ENCODE data around the gene NAA80. TPM values are rescaled to one million over a fixed set of nuclear protein-coding genes. Genes with fewer than 3 reads are reported as not detected.
"Not testable (repeated sequence)": the region's sequence is repeated elsewhere in the genome, so short reads cannot be mapped to it uniquely, and the experiment has no call there.

The NAA80 gene
- polyA plus RNA-seq, 3 donors, result 2.3 to 21.3 (median 4.6) TPM

GRCh38 chr3:50314342-50314741 lies 15.1 kb upstream of the NAA80 start:
- Mint-ChIP-seq H3K36me3 (peaks cover 22 to 34% of the 10 kb centered on the region in 2 donors), H3K4me3 (no peak overlapping the region), H3K27me3 (ENCODE audit: low read depth in 3 of 3) (peaks cover 0 to 4% (median 0%) of the 10 kb centered on the region in 3 donors), H3K27ac (peak overlapping the region in 2 of 7 donors; percentile 57 to 75), H3K4me1 (peaks cover 33% of the 10 kb centered on the region), H3K9me3 (peaks cover 0 to 5% (median 0%) of the 10 kb centered on the region in 7 donors)
- no peak overlapping the region for H3K9ac ChIP-seq (ENCODE audit: insufficient read depth, low read length, poor library complexity, severe bottlenecking)
- DNase-seq, result no peak
- H3K4me3 ChIP-seq (replicated peaks in 1 of 3; ENCODE audit: low read depth in 2 of 3, low read length in 3 of 3), result no peak overlapping the region
- no peak for TF ChIP-seq CTCF (IDR thresholded peaks at IDR 0.05)
- H2AFZ ChIP-seq (ENCODE audit: insufficient read depth, low read depth, low read length, poor library complexity, severe bottlenecking), result no peak overlapping the region
- H3K4me1 ChIP-seq (ENCODE audit: control insufficient read depth in 1 of 2, insufficient read depth in 2 of 2, low read length in 2 of 2), result peaks cover 23 to 30% of the 10 kb centered on the region in 2 donors
- no peaks in the 10 kb centered on the region for H4K20me1 ChIP-seq (ENCODE audit: insufficient read depth, low read length)
- intact Hi-C loops (cut with micrococcal nuclease), result no loop called here
- no peaks in the 10 kb centered on the region for H3K27me3 ChIP-seq (ENCODE audit: control insufficient read depth in 2 of 2, insufficient read depth in 2 of 2, low read length in 2 of 2)
- WGBS (ENCODE audit: insufficient coverage), result 73% methylated on average over 1 of the region's 3 CpGs
- no peak overlapping the region for H3K27ac ChIP-seq (ENCODE audit: low read depth in 1 of 2, low read length in 2 of 2)
- no peak overlapping the region for H3K4me2 ChIP-seq (replicated peaks; ENCODE audit: extremely low read depth, low read length, poor library complexity, severe bottlenecking)
- peaks cover 0 to 23% of the 10 kb centered on the region in 2 donors for H3K36me3 ChIP-seq (replicated peaks in 1 of 2; ENCODE audit: control insufficient read depth in 1 of 2, insufficient read depth in 2 of 2, low read length in 2 of 2)
- H3K79me2 ChIP-seq (ENCODE audit: insufficient read depth, low read length), result peaks cover 11% of the 10 kb centered on the region
- H3K9me3 ChIP-seq (replicated peaks in 1 of 2; ENCODE audit: control insufficient read depth in 1 of 2, insufficient read depth in 1 of 2, low read length in 2 of 2), result no peaks in the 10 kb centered on the region

DNA sequence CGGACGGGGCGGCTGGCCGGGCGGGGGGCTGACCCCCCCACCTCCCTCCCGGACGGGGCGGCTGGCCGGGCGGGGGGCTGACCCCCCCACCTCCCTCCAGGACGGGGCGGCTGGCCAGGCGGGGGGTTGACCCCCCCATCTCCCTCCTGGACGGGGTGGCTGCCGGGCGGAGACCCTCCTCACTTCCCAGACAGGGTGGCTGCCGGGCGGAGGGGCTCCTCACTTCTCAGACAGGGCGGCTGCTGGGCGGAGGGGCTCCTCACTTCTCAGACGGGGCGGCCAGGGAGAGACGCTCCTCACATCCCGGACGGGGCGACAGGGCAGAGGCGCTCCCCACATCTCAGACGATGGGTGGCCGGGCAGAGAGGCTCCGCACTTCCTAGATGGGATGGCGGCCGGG lies 12.8 kb upstream of the NAA80 start:
- H3K27me3 ChIP-seq (ENCODE audit: control insufficient read depth in 2 of 2, insufficient read depth in 2 of 2, low read length in 2 of 2); H3K9ac ChIP-seq (ENCODE audit: insufficient read depth, low read length, poor library complexity, severe bottlenecking); H4K20me1 ChIP-seq (ENCODE audit: insufficient read depth, low read length); H3K79me2 ChIP-seq (ENCODE audit: insufficient read depth, low read length); H3K27ac Mint-ChIP-seq; H3K4me2 ChIP-seq (replicated peaks; ENCODE audit: extremely low read depth, low read length, poor library complexity, severe bottlenecking); H3K27me3 Mint-ChIP-seq (ENCODE audit: low read depth in 3 of 3); H2AFZ ChIP-seq (ENCODE audit: insufficient read depth, low read depth, low read length, poor library complexity, severe bottlenecking); H3K4me1 ChIP-seq (ENCODE audit: control insufficient read depth in 1 of 2, insufficient read depth in 2 of 2, low read length in 2 of 2); intact Hi-C loops (cut with micrococcal nuclease); DNase-seq; H3K27ac ChIP-seq (ENCODE audit: low read depth in 1 of 2, low read length in 2 of 2); H3K4me3 ChIP-seq (replicated peaks in 1 of 3; ENCODE audit: low read depth in 2 of 3, low read length in 3 of 3); H3K4me3 Mint-ChIP-seq: not testable (repeated sequence)
- peaks cover 0 to 24% (median 15%) of the 10 kb centered on the region in 7 donors for H3K9me3 Mint-ChIP-seq
- Histone ChIP-seq H3K36me3 (replicated peaks in 1 of 2; ENCODE audit: control insufficient read depth in 1 of 2, insufficient read depth in 2 of 2, low read length in 2 of 2) (peaks cover 0 to 15% of the 10 kb centered on the region in 2 donors), H3K9me3 (replicated peaks in 1 of 2; ENCODE audit: control insufficient read depth in 1 of 2, insufficient read depth in 1 of 2, low read length in 2 of 2) (peaks cover 0 to 21% of the 10 kb centered on the region in 2 donors)
- peaks cover 19 to 29% of the 10 kb centered on the region in 2 donors for H3K36me3 Mint-ChIP-seq
- peaks cover 13% of the 10 kb centered on the region for H3K4me1 Mint-ChIP-seq
- no CpG with 5 or more reads among the region's 32 CpGs for WGBS (ENCODE audit: insufficient coverage)
